HepG2 (cell line): ENCODE data around the gene SPSB2. TPM values are rescaled to one million over a fixed set of nuclear protein-coding genes. Genes with fewer than 3 reads are reported as not detected.
A peak's percentile ranks its signal among the peaks of the same experiment; 100 is the strongest.

Source experiments
- ATAD3A ChIP-seq: sonication (generic); formaldehyde crosslinking; IDR thresholded peaks from 2 replicates; pipeline ENCODE4 v1.4.0; 2020; ENCODE audit warnings: missing genetic modification reagents
- BHLHE40 ChIP-seq: IDR thresholded peaks from 2 replicates; pipeline ENCODE4 v1.6.1; 2011; ENCODE audit warnings: low read length, improper control_type of control experiment
- E2F5 ChIP-seq: sonication (generic); formaldehyde crosslinking; conservative IDR thresholded peaks from 2 replicates; pipeline ENCODE4 v1.4.0; 2020; ENCODE audit warnings: missing genetic modification reagents
- EEA1 ChIP-seq: sonication (generic); formaldehyde crosslinking; IDR thresholded peaks from 2 replicates; pipeline ENCODE4 v1.5.1; 2020; ENCODE audit warnings: mild to moderate bottlenecking, missing genetic modification reagents, borderline replicate concordance
- ELF1 ChIP-seq: sonication (generic); formaldehyde crosslinking; IDR thresholded peaks from 2 replicates; pipeline ENCODE4 v1.4.0; 2020; ENCODE audit warnings: missing genetic modification reagents
- ETV5 ChIP-seq: IDR thresholded peaks from 2 replicates; pipeline ENCODE4 v1.6.1; 2018; ENCODE audit warnings: missing biosample characterization, missing genetic modification reagents, inconsistent platforms, borderline replicate concordance
- GATA4 ChIP-seq: sonication (generic); IDR thresholded peaks from 2 replicates; pipeline ENCODE4 v1.6.1; 2016; ENCODE audit warnings: antibody characterized with exemption, low read depth, borderline replicate concordance
- RXRA ChIP-seq: sonication (generic); formaldehyde crosslinking; IDR thresholded peaks from 2 replicates; pipeline ENCODE4 v1.5.1; 2020; ENCODE audit warnings: missing genetic modification reagents
- SAFB2 ChIP-seq: sonication (generic); formaldehyde crosslinking; IDR thresholded peaks from 2 replicates; pipeline ENCODE4 v1.5.1; 2020; ENCODE audit warnings: missing genetic modification reagents, low read depth, mild to moderate bottlenecking, borderline replicate concordance
- SATB2 ChIP-seq: sonication (generic); formaldehyde crosslinking; IDR thresholded peaks from 2 replicates; pipeline ENCODE4 v1.5.0; 2020; ENCODE audit warnings: missing genetic modification reagents
- TBX3 ChIP-seq: fragments of 450-650 bp; IDR thresholded peaks from 2 replicates; pipeline ENCODE4 v1.6.1; 2017; ENCODE audit warnings: antibody characterized with exemption, mild to moderate bottlenecking, inconsistent platforms, borderline replicate concordance
- TFDP2 ChIP-seq: sonication (generic); formaldehyde crosslinking; IDR thresholded peaks from 2 replicates; pipeline ENCODE4 v1.4.0; 2020; ENCODE audit warnings: missing genetic modification reagents
- TGIF2 ChIP-seq: IDR thresholded peaks from 2 replicates; pipeline ENCODE4 v1.6.1; 2016; ENCODE audit warnings: control low read depth, missing compliant biosample characterization
- TRIM24 ChIP-seq: sonication (generic); formaldehyde crosslinking; IDR thresholded peaks from 2 replicates; pipeline ENCODE4 v1.8.0; 2022; ENCODE audit warnings: mild to moderate bottlenecking, missing genetic modification reagents
- ZFP37 ChIP-seq: sonication (generic); formaldehyde crosslinking; IDR thresholded peaks from 2 replicates; pipeline ENCODE4 v1.4.0; 2020; ENCODE audit warnings: missing genetic modification reagents, borderline replicate concordance
- ZFY ChIP-seq: sonication (generic); formaldehyde crosslinking; IDR thresholded peaks from 2 replicates; pipeline ENCODE4 v1.4.0; 2020; ENCODE audit warnings: missing genetic modification reagents
- ZHX1 ChIP-seq: sonication (generic); formaldehyde crosslinking; IDR thresholded peaks from 2 replicates; pipeline ENCODE4 v1.8.1; 2022; ENCODE audit warnings: low read depth, mild to moderate bottlenecking, missing genetic modification reagents
- ZNF557 ChIP-seq: sonication (generic); formaldehyde crosslinking; IDR thresholded peaks from 2 replicates; pipeline ENCODE4 v1.4.0; 2020; ENCODE audit warnings: missing genetic modification reagents
- ZNF749 ChIP-seq: sonication (generic); formaldehyde crosslinking; IDR thresholded peaks from 2 replicates; pipeline ENCODE4 v1.8.0; 2022; ENCODE audit warnings: mild to moderate bottlenecking, missing genetic modification reagents, moderate library complexity, borderline replicate concordance
- ZNF781 ChIP-seq: sonication (generic); formaldehyde crosslinking; IDR thresholded peaks from 2 replicates; pipeline ENCODE4 v1.5.1; 2020; ENCODE audit warnings: borderline replicate concordance, mild to moderate bottlenecking, missing genetic modification reagents; ENCODE audit errors: not compliant biosample characterization
- ZNF800 ChIP-seq: sonication (generic); formaldehyde crosslinking; IDR thresholded peaks from 2 replicates; pipeline ENCODE4 v1.4.0; 2020; ENCODE audit warnings: missing genetic modification reagents
- polyA plus RNA-seq, 8 experiments: library from polyadenylated mRNA; depleted of rRNA in 3 of 8; stranded (reverse) in 7 of 8; unstranded in 1 of 8; fragments of >200 nt; fragmentation: Illumina TruSeq in 4 of 8; extraction: Trizol in 4 of 8; gene quantifications; 2 replicates each; pipeline versions ENCODE4 v1.2.1 to v1.2.3, GENCODE V29; 2011 to 2016; ENCODE audit warnings: low read depth in 4 of 8, missing spikeins in 1 of 8, mixed read lengths in 1 of 8; ENCODE audit not compliant: insufficient read depth in 1 of 8
- total RNA-seq, 5 experiments: library from RNA; depleted of rRNA; stranded (reverse); fragments of >200 nt; fragmentation: Illumina TruSeq; extraction: Trizol; gene quantifications; 2 replicates each; pipeline ENCODE4 v1.2.3, GENCODE V29; 2016; ENCODE audit warnings: low read depth in 1 of 5

Gene SPSB2
- total and polyA plus RNA-seq, 2 of the 13 experiments (the other 11 are each of a cell fraction or from before 2014, with no cell fraction given) = 2.0 to 6.2 TPM

- TF ChIP-seq ZNF800 (CRISPR knock-in tag) = peak; percentile 63
- TF ChIP-seq TGIF2 (CRISPR knock-in tag) = peak; percentile 81
- TF ChIP-seq BHLHE40 = peak; percentile 99
- TF ChIP-seq SAFB2 (CRISPR knock-in tag) = peak; percentile 89; the same call in 1 of the 2 replicates
- TF ChIP-seq ZFY (CRISPR knock-in tag) = peak; percentile 69
- TF ChIP-seq ZNF781 (CRISPR knock-in tag) = no peak
- peak; percentile 95 for TF ChIP-seq TFDP2 (CRISPR knock-in tag)
- TF ChIP-seq ZNF749 (CRISPR knock-in tag) = peak; percentile 82; the same call in 1 of the 2 replicates
- peak; percentile 85; the same call in 1 of the 2 replicates for TF ChIP-seq E2F5 (CRISPR knock-in tag)
- no peak for TF ChIP-seq EEA1
- no peak for TF ChIP-seq TRIM24 (CRISPR knock-in tag)
- TF ChIP-seq SATB2 (CRISPR knock-in tag) = 0 out of 2 replicates have a peak, but pooled peaks have one; percentile 56
- TF ChIP-seq ATAD3A (CRISPR knock-in tag) = no peak
- peak; percentile 73 for TF ChIP-seq RXRA (CRISPR knock-in tag)
- peak; percentile 19; the same call in 1 of the 2 replicates for TF ChIP-seq TBX3
- TF ChIP-seq ELF1 (CRISPR knock-in tag) = peak; percentile 24; the same call in 1 of the 2 replicates
- TF ChIP-seq ZNF557 (CRISPR knock-in tag) = peak; percentile 60; the same call in 1 of the 2 replicates
- TF ChIP-seq ZHX1 = peak; percentile 93
- TF ChIP-seq GATA4 = peak; percentile 52; the same call in 1 of the 2 replicates
- peak; percentile 27; the same call in 1 of the 2 replicates for TF ChIP-seq ETV5 (CRISPR knock-in tag)
- no peak for TF ChIP-seq ZFP37
These were observed 17.9 kb upstream of the SPSB2 start (continued) for GRCh38 chr12:6890789-6891645.
